ENCODE measurements around the gene GCC1. TPM values are rescaled to one million over a fixed set of nuclear protein-coding genes. Genes with fewer than 3 reads are reported as not detected.
A peak's percentile ranks its signal among the peaks of the same experiment; 100 is the strongest.

Gene GCC1
- total RNA-seq, 2 experiments from 2014 or later, result 17.5 to 18.9 TPM

- H3K27me3 Mint-ChIP-seq, result peaks cover under 1% of the 10 kb centered on the region
- no peak overlapping the region for H3K4me3 Mint-ChIP-seq
- no peaks in the 10 kb centered on the region for H3K4me1 Mint-ChIP-seq
- ChIA-PET CTCF (interaction anchor here (1.0 kb wide), 1 partner anchor 12 kb away, joined by 5 read pairs; no protein-coding TSS in a partner anchor), POLR2A (no interaction called here)
- no peaks in the 10 kb centered on the region for H3K36me3 Mint-ChIP-seq (ENCODE audit: low read depth)
- H3K9me3 Mint-ChIP-seq, result peaks cover 3% of the 10 kb centered on the region
- no peak overlapping the region for H3K27ac Mint-ChIP-seq
- no peak for DNase-seq
Observed at GRCh38 chr7:127608446-127608845, 23.1 kb upstream of the GCC1 start.

GRCh38 chr7:127600885-127601284 lies 15.5 kb upstream of the GCC1 start:
- no peak overlapping the region for H3K4me3 Mint-ChIP-seq
- no peaks in the 10 kb centered on the region for H3K9me3 Mint-ChIP-seq
- H3K36me3 Mint-ChIP-seq (ENCODE audit: low read depth), result no peaks in the 10 kb centered on the region
- no peaks in the 10 kb centered on the region for H3K27me3 Mint-ChIP-seq
- no peaks in the 10 kb centered on the region for H3K4me1 Mint-ChIP-seq
- DNase-seq, result no peak
- ChIA-PET POLR2A (no interaction called here), CTCF (interaction anchor here (0.9 kb wide), 1 partner anchor 13 kb away, joined by 3 read pairs; the partner anchor contains the start of gene ARF5)
- no peak overlapping the region for H3K27ac Mint-ChIP-seq

DNA sequence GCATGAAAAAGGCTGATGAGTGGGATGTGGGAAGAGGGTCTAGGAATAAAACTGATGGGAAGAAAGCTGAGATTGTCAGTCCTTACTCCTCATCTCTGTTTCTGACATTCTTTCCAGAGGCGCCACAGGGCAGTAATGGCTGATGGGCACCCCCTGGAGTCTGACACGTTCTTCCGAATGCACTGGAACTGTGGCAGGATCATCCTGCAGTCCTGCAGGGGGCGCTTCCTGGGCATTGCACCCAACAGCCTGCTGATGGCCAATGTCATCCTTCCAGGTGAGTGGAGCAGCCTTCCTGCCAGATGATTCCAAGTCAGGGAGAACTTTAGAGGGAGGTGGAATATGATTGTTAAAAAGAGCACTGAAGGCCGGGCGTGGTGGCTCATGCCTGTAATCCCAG lies 12.9 kb upstream of the GCC1 start:
- no peak for DNase-seq
- Mint-ChIP-seq H3K36me3 (ENCODE audit: low read depth) (no peaks in the 10 kb centered on the region), H3K9me3 (no peaks in the 10 kb centered on the region), H3K4me3 (no peak overlapping the region), H3K27ac (no peak overlapping the region), H3K27me3 (no peaks in the 10 kb centered on the region), H3K4me1 (no peaks in the 10 kb centered on the region)
- POLR2A ChIA-PET, result no interaction called here
- CTCF ChIA-PET, result interaction anchor here (0.7 to 1.3 kb wide), 2 partner anchors 11 to 685 kb away, joined by 3 read pairs; no protein-coding TSS in a partner anchor

GRCh38 chr7:127595737-127596136 lies 10.3 kb upstream of the GCC1 start:
- H3K4me3 Mint-ChIP-seq, result no peak overlapping the region
- peaks cover 10% of the 10 kb centered on the region for H3K36me3 Mint-ChIP-seq (ENCODE audit: low read depth)
- H3K27me3 Mint-ChIP-seq, result no peaks in the 10 kb centered on the region
- no peak for DNase-seq
- POLR2A ChIA-PET, result no interaction called here
- no peaks in the 10 kb centered on the region for H3K4me1 Mint-ChIP-seq
- no peaks in the 10 kb centered on the region for H3K9me3 Mint-ChIP-seq
- CTCF ChIA-PET, result interaction anchor here (0.9 kb wide), 1 partner anchor 10 kb away, joined by 3 read pairs; the partner anchor contains the start of gene GCC1
- no peak overlapping the region for H3K27ac Mint-ChIP-seq

DNA sequence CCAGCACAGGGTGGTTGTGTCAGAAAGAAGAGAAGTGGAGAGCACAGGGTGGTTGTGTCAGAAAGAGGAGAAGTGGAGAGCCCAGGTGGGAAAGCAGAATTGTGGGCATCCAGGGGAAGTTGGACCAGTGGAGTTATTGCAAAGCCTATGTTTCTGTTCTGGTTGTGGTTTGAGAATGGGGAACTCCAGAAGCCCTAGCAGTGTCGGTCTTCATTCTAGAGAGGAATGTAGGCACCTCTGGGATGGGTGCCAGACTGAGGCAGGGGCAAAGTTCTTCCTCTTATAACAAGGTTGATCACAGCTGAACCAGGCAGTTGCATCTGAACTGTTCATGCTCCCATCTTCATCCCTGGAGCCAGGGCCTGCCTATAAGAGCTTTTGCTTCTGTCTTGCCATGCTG lies 9.1 kb upstream of the GCC1 start:
- no peaks in the 10 kb centered on the region for H3K27me3 Mint-ChIP-seq
- peaks cover 14% of the 10 kb centered on the region for H3K36me3 Mint-ChIP-seq (ENCODE audit: low read depth)
- CTCF ChIA-PET, result no interaction called here
- peaks cover 6% of the 10 kb centered on the region for H3K4me1 Mint-ChIP-seq
- H3K4me3 Mint-ChIP-seq, result no peak overlapping the region
- POLR2A ChIA-PET, result interaction anchor here (0.6 kb wide), 1 partner anchor 203 kb away, joined by 4 read pairs; no protein-coding TSS in a partner anchor
- H3K27ac Mint-ChIP-seq, result no peak overlapping the region
- H3K9me3 Mint-ChIP-seq, result no peaks in the 10 kb centered on the region
- no peak for DNase-seq

- Mint-ChIP-seq H3K4me3 (no peak overlapping the region), H3K36me3 (ENCODE audit: low read depth) (peaks cover 14% of the 10 kb centered on the region), H3K4me1 (peaks cover 14% of the 10 kb centered on the region), H3K9me3 (no peaks in the 10 kb centered on the region), H3K27me3 (no peaks in the 10 kb centered on the region), H3K27ac (peak overlapping the region; percentile 74)
- ChIA-PET POLR2A (no interaction called here), CTCF (interaction anchor here (0.6 kb wide), 1 partner anchor 1149 kb away, joined by 4 read pairs; no protein-coding TSS in a partner anchor)
- no peak for DNase-seq
Observed at GRCh38 chr7:127592550-127592949, 7.2 kb upstream of the GCC1 start.

DNA sequence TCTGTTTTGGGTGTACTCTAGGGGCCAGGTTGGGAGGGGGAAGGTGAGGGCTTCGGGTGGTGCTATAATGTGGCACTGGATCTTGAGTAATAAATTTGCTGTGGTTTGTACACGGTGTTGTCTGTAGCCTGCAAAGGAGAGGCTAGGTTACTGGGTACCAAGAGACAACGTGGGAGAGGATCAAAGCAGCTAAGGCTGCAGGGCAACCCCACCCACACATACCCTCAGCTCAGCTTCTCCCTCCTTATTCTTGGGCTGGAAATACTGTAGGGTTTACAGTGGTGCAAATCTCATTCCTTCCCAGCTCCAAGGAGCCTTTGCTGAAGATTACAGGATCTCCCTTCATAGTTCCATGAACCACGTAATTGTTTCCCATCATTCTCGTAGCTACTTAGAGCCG lies 6.2 kb upstream of the GCC1 start:
- ChIA-PET POLR2A (no interaction called here), CTCF (interaction anchor here (0.6 kb wide), 1 partner anchor 191 kb away, joined by 3 read pairs; no protein-coding TSS in a partner anchor)
- no peak for DNase-seq
- H3K4me1 Mint-ChIP-seq, result peaks cover 15% of the 10 kb centered on the region
- no peak overlapping the region for H3K27ac Mint-ChIP-seq
- no peaks in the 10 kb centered on the region for H3K9me3 Mint-ChIP-seq
- H3K4me3 Mint-ChIP-seq, result no peak overlapping the region
- H3K27me3 Mint-ChIP-seq, result no peaks in the 10 kb centered on the region
- H3K36me3 Mint-ChIP-seq (ENCODE audit: low read depth), result peaks cover 14% of the 10 kb centered on the region

DNA sequence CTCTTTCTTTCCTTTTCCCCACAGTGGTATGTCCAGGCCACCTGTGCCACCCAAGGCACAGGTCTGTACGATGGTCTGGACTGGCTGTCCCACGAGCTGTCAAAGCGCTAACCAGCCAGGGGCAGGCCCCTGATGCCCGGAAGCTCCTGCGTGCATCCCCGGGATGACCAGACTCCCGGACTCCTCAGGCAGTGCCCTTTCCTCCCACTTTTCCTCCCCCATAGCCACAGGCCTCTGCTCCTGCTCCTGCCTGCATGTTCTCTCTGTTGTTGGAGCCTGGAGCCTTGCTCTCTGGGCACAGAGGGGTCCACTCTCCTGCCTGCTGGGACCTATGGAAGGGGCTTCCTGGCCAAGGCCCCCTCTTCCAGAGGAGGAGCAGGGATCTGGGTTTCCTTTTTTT lies 5.8 kb upstream of the GCC1 start:
- Mint-ChIP-seq H3K9me3 (no peaks in the 10 kb centered on the region), H3K27me3 (no peaks in the 10 kb centered on the region), H3K36me3 (ENCODE audit: low read depth) (peaks cover 14% of the 10 kb centered on the region), H3K27ac (peak overlapping the region; percentile 19), H3K4me3 (no peak overlapping the region), H3K4me1 (peaks cover 19% of the 10 kb centered on the region)
- CTCF ChIA-PET, result interaction anchor here (0.6 kb wide), 1 partner anchor 192 kb away, joined by 3 read pairs; no protein-coding TSS in a partner anchor
- POLR2A ChIA-PET, result no interaction called here
- no peak for DNase-seq

DNA sequence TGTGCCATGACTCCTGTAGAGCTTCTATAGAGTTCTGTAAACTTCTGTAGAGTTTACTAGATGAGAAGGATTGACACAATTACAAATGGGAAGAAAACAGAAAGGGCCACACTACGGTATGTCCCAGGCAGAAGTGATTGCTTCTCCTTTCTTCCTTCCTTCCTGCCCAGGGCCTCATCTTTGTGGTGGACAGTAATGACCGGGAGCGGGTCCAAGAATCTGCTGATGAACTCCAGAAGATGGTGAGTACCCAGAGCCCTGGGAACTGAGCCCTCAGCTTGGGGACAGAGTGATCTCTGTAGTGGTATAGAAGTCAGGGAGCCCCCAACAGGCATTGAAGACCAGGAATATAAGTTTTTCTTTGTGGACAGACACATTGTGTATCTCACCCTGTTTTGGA lies 4.5 kb upstream of the GCC1 start:
- no peak for DNase-seq
- ChIA-PET POLR2A (no interaction called here), CTCF (no interaction called here)
- Mint-ChIP-seq H3K4me3 (peak overlapping the region; percentile 99), H3K9me3 (no peaks in the 10 kb centered on the region), H3K27ac (peak overlapping the region; percentile 32), H3K36me3 (ENCODE audit: low read depth) (peaks cover 14% of the 10 kb centered on the region), H3K4me1 (peaks cover 27% of the 10 kb centered on the region), H3K27me3 (no peaks in the 10 kb centered on the region)

DNA sequence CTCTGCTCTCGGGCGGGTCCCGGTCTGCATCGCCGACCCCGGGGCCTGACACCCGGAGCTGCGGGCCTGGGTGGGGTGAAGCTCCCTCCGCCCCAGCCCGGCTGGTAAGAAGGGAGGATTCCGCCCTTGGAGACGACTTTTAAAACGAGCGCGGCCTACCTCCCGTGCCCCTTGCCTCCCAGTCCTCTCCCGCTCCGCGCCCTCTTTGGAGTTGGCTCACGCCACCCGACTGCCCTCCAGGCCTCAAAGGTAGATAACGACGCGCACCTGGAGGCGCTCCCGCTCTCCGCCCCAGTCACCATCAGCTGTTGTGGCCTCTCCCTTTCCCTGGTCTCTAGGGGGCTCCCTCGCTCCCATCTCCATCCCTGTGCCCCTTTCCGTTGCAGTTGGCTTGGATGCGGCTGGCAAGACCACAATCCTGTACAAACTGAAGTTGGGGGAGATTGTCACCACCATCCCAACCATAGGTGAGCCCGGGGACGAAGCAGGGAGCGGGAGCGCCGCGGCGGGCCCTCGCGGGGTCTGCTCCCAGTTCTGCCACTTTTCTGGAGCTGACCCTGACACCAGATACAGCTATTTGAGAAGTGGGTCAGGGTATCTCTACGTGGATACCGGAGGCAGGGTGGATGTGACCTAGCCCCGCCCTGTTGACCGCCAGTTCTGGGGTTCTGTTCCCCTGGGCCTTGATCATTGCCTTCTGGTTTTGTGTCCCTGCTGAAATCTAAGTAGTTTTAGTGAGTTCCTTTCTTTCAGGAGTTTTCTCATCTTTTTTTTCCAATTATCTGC lies 3.5 kb upstream of the GCC1 start:
- CTCF ChIA-PET, result interaction anchor here (0.6 to 1.6 kb wide), 2 partner anchors 12 to 538 kb away, joined by 3 read pairs; no protein-coding TSS in a partner anchor
- peaks cover 37% of the 10 kb centered on the region for H3K4me1 Mint-ChIP-seq
- DNase-seq, result peak; percentile 33
- no peaks in the 10 kb centered on the region for H3K9me3 Mint-ChIP-seq
- peak overlapping the region; percentile 97 for H3K27ac Mint-ChIP-seq
- POLR2A ChIA-PET, result no interaction called here
- no peaks in the 10 kb centered on the region for H3K27me3 Mint-ChIP-seq
- H3K4me3 Mint-ChIP-seq, result peak overlapping the region; percentile 99
- H3K36me3 Mint-ChIP-seq (ENCODE audit: low read depth), result peaks cover 15% of the 10 kb centered on the region

- Mint-ChIP-seq H3K36me3 (ENCODE audit: low read depth) (peaks cover 20% of the 10 kb centered on the region), H3K27me3 (no peaks in the 10 kb centered on the region), H3K4me1 (peaks cover 44% of the 10 kb centered on the region), H3K4me3 (peak within 1 kb of the TSS; percentile 99), H3K9me3 (no peaks in the 10 kb centered on the region), H3K27ac (peak within 1 kb of the TSS; percentile 97)
- ChIA-PET POLR2A (no interaction called here), CTCF (interaction anchor here (0.6 to 1.6 kb wide), 2 partner anchors 12 to 539 kb away, joined by 3 read pairs; no protein-coding TSS in a partner anchor)
- peak; percentile 86 for DNase-seq
Observed at GRCh38 chr7:127588019-127588696, 2.8 kb upstream of the GCC1 start, which contains the start of gene ARF5. Gene ARF5, plus strand, starts transcription at chr7:127588411. Its CDS starts 88 bp downstream, at chr7:127588499.

- peak overlapping the region; percentile 57 for H3K27ac Mint-ChIP-seq
- no peaks in the 10 kb centered on the region for H3K9me3 Mint-ChIP-seq
- H3K4me1 Mint-ChIP-seq, result peaks cover 49% of the 10 kb centered on the region
- DNase-seq, result no peak
- POLR2A ChIA-PET, result no interaction called here
- H3K4me3 Mint-ChIP-seq, result peak overlapping the region; percentile 99
- peaks cover 25% of the 10 kb centered on the region for H3K36me3 Mint-ChIP-seq (ENCODE audit: low read depth)
- no peaks in the 10 kb centered on the region for H3K27me3 Mint-ChIP-seq
- CTCF ChIA-PET, result interaction anchor here (1.6 kb wide), 1 partner anchor 13 kb away, joined by 3 read pairs; no protein-coding TSS in a partner anchor
Observed at GRCh38 chr7:127587663-127588018, 2.2 kb upstream of the GCC1 start.

GRCh38 chr7:127586346-127586745 lies 950 bp upstream of the GCC1 start:
- Mint-ChIP-seq H3K27ac (peak overlapping the region; percentile 26), H3K9me3 (no peaks in the 10 kb centered on the region), H3K36me3 (ENCODE audit: low read depth) (peaks cover 26% of the 10 kb centered on the region), H3K4me1 (peaks cover 59% of the 10 kb centered on the region), H3K27me3 (no peaks in the 10 kb centered on the region), H3K4me3 (peak overlapping the region; percentile 99)
- DNase-seq, result no peak
- ChIA-PET CTCF (interaction anchor here (1.6 kb wide), 1 partner anchor 220 kb away, joined by 3 read pairs; no protein-coding TSS in a partner anchor), POLR2A (no interaction called here)
